ENCODE results near the gene KANTR.

- no peak for TF ChIP-seq REST (IDR thresholded peaks at IDR 0.05; ENCODE audit: insufficient read depth in 1 of 2, low read depth in 2 of 2, low read length in 2 of 2)
- TF ChIP-seq POLR2AphosphoS5 (IDR thresholded peaks at IDR 0.05; ENCODE audit: low read depth, low read length), result no peak
- TF ChIP-seq SIN3A (IDR thresholded peaks at IDR 0.05; ENCODE audit: borderline replicate concordance, insufficient read depth, low read length), result no peak
- TF ChIP-seq TAF1 (IDR thresholded peaks at IDR 0.05; ENCODE audit: borderline replicate concordance, insufficient read depth, low read length), result no peak
These were observed 10.9 kb upstream of the KANTR start for GRCh38 chrX:53082773-53083616.

Data from PFSK-1 (cell line).